ENCODE results near the gene TMEM239.

TMEM239 gene

DNA sequence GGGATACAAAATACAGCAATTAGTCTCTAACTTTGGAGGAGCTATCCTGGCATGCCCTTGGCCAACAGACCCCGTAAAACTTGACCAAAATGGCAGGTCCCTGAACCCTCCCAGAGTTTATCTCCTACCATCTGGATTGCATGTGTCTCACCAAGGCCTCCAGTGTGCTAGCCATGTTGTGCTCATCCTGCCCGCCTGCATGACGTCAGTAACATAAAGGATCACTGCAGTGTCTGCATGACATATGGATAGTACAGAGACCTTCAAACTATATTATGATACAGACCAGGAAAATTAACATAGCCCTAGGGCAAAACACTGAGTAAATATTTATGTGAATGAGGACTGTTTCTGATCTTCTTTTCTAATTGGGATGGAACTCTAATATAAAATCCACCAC, 41.0 kb upstream of the TMEM239 start:
- TF ChIP-seq YY1 (IDR thresholded peaks at IDR 0.05; ENCODE audit: low read depth) (no peak), CREB1 (IDR thresholded peaks at IDR 0.05; ENCODE audit: low read depth) (no peak), RAD21 (IDR thresholded peaks at IDR 0.05; ENCODE audit: low read depth) (no peak), TAF1 (IDR thresholded peaks at IDR 0.05; ENCODE audit: low read depth) (no peak), CEBPB (IDR thresholded peaks at IDR 0.05) (no peak)
- TF ChIP-seq, protein P1, sequence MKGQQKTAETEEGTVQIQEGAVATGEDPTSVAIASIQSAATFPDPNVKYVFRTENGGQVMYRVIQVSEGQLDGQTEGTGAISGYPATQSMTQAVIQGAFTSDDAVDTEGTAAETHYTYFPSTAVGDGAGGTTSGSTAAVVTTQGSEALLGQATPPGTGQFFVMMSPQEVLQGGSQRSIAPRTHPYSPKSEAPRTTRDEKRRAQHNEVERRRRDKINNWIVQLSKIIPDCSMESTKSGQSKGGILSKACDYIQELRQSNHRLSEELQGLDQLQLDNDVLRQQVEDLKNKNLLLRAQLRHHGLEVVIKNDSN (IDR thresholded peaks at IDR 0.05): no peak

DNA sequence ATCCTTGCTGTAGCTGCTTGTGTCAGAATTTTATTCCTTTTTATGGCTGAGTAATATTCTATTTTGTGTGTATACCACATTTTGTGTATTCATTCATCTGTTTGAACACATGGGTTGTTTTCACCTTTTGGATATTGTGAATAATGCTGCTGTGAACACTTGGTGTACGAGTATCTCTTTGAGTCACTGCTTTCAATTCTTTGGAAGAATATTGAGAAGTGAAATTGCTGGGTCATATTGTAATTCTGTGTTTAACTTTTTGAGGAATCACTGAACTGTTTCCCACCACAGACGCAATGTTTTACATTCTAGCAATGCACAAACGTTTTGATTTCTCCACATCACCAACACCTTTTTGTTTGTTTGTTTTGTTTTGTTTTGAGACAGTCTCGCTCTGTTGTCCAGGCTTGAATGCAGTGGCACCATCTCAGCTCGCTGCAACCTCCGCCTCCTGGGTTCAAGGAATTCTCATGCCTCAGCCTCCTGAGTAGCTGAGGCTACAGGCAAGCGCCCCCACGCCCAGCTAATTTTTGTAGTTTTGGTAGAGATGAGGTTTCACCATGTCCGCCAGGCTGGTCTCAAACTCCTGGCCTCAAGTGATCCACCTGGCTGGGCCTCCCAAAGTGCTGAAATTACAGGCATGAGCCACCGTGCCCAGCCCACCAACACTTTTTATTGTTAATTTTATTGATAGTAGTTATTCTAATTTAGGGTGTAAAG, 37.4 kb upstream of the TMEM239 start:
- TF ChIP-seq TCF12 (IDR thresholded peaks at IDR 0.05; ENCODE audit: low read depth) (no peak), CREB1 (IDR thresholded peaks at IDR 0.05; ENCODE audit: low read depth) (no peak), NFIC (IDR thresholded peaks at IDR 0.05) (no peak), FOXM1 (IDR thresholded peaks at IDR 0.05; ENCODE audit: borderline replicate concordance, low read depth) (no peak), YY1 (IDR thresholded peaks at IDR 0.05; ENCODE audit: low read depth) (no peak), ZBTB7A (IDR thresholded peaks at IDR 0.05; ENCODE audit: low read depth) (no peak), EGR1 (IDR thresholded peaks at IDR 0.05) (no peak), TAF1 (IDR thresholded peaks at IDR 0.05; ENCODE audit: low read depth) (no peak), RAD21 (IDR thresholded peaks at IDR 0.05; ENCODE audit: low read depth) (no peak), TEAD4 (IDR thresholded peaks at IDR 0.05) (no peak), EP300 (IDR thresholded peaks at IDR 0.05; ENCODE audit: borderline replicate concordance) (no peak), CEBPB (IDR thresholded peaks at IDR 0.05) (no peak)
- TF ChIP-seq, protein P2, sequence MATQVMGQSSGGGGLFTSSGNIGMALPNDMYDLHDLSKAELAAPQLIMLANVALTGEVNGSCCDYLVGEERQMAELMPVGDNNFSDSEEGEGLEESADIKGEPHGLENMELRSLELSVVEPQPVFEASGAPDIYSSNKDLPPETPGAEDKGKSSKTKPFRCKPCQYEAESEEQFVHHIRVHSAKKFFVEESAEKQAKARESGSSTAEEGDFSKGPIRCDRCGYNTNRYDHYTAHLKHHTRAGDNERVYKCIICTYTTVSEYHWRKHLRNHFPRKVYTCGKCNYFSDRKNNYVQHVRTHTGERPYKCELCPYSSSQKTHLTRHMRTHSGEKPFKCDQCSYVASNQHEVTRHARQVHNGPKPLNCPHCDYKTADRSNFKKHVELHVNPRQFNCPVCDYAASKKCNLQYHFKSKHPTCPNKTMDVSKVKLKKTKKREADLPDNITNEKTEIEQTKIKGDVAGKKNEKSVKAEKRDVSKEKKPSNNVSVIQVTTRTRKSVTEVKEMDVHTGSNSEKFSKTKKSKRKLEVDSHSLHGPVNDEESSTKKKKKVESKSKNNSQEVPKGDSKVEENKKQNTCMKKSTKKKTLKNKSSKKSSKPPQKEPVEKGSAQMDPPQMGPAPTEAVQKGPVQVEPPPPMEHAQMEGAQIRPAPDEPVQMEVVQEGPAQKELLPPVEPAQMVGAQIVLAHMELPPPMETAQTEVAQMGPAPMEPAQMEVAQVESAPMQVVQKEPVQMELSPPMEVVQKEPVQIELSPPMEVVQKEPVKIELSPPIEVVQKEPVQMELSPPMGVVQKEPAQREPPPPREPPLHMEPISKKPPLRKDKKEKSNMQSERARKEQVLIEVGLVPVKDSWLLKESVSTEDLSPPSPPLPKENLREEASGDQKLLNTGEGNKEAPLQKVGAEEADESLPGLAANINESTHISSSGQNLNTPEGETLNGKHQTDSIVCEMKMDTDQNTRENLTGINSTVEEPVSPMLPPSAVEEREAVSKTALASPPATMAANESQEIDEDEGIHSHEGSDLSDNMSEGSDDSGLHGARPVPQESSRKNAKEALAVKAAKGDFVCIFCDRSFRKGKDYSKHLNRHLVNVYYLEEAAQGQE (IDR thresholded peaks at IDR 0.05; ENCODE audit: low read depth): no peak
- TF ChIP-seq, protein P1 (IDR thresholded peaks at IDR 0.05): no peak
- TF ChIP-seq, protein P3, sequence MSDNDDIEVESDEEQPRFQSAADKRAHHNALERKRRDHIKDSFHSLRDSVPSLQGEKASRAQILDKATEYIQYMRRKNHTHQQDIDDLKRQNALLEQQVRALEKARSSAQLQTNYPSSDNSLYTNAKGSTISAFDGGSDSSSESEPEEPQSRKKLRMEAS (IDR thresholded peaks at IDR 0.05): no peak

DNA sequence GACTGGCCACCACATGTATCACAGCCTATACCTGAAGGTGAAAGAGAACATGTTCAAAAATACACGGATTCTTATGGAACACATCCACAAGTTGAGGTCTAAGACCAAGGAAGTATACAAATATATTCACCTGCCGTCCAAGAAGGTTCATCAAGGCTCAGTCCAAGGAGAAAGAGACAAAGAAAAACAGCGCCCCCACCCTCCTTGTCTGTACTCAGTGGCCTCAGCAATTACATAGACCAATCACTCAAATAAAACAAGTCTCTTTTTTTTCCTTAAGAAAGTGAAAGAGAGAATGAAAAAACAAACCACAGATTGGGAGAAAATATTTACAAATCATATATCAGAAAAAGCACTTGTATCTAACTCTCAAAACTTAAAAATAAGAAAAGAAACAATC, 35.2 kb upstream of the TMEM239 start:
- TF ChIP-seq CREB1 (IDR thresholded peaks at IDR 0.05; ENCODE audit: low read depth) (no peak), ZBTB7A (IDR thresholded peaks at IDR 0.05; ENCODE audit: low read depth) (no peak), YY1 (IDR thresholded peaks at IDR 0.05; ENCODE audit: low read depth) (no peak), RAD21 (IDR thresholded peaks at IDR 0.05; ENCODE audit: low read depth) (no peak; the same call in 1 of the 2 replicates), TAF1 (IDR thresholded peaks at IDR 0.05; ENCODE audit: low read depth) (no peak), NFIC (IDR thresholded peaks at IDR 0.05) (no peak), EP300 (IDR thresholded peaks at IDR 0.05; ENCODE audit: borderline replicate concordance) (no peak), CEBPB (IDR thresholded peaks at IDR 0.05) (no peak)
- TF ChIP-seq, protein P3 (IDR thresholded peaks at IDR 0.05): no peak

DNA sequence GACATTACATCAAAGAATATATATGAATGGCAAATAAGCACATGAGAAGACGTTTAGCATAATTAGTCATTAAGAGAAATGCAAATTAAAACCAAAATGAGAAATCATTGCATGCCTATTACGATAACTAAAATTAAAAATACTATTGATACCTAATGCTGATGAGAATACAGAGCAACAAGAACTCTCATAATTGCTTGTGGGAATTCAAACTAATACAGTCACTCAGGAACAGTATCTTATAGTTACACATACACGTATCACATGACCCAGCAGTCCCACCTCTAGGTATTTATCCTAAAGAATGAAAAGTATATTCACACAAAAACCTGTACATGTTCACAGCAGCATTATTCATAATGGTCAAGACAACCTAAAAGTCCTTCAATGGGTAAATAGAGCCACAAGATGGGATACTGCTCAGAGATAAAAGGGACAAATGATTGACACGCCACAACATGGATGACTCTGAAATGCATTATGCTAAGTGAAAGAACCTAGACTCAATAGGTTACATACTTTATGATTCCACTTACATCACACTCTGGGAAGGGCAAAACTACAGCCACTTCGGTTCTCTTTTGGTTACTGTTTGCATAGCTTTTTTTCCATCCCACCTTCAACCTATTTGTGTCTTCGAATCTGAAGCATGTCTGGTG, 32.1 kb upstream of the TMEM239 start:
- TF ChIP-seq TAF1 (IDR thresholded peaks at IDR 0.05; ENCODE audit: low read depth) (no peak), NFIC (IDR thresholded peaks at IDR 0.05) (no peak), ZBTB7A (IDR thresholded peaks at IDR 0.05; ENCODE audit: low read depth) (no peak), FOXM1 (IDR thresholded peaks at IDR 0.05; ENCODE audit: borderline replicate concordance, low read depth) (no peak), CREB1 (IDR thresholded peaks at IDR 0.05; ENCODE audit: low read depth) (no peak), TEAD4 (IDR thresholded peaks at IDR 0.05) (no peak), EP300 (IDR thresholded peaks at IDR 0.05; ENCODE audit: borderline replicate concordance) (no peak), CEBPB (IDR thresholded peaks at IDR 0.05) (no peak), YY1 (IDR thresholded peaks at IDR 0.05; ENCODE audit: low read depth) (no peak), EGR1 (IDR thresholded peaks at IDR 0.05) (no peak), TCF12 (IDR thresholded peaks at IDR 0.05; ENCODE audit: low read depth) (no peak)
- TF ChIP-seq, protein P3 (IDR thresholded peaks at IDR 0.05): no peak

DNA sequence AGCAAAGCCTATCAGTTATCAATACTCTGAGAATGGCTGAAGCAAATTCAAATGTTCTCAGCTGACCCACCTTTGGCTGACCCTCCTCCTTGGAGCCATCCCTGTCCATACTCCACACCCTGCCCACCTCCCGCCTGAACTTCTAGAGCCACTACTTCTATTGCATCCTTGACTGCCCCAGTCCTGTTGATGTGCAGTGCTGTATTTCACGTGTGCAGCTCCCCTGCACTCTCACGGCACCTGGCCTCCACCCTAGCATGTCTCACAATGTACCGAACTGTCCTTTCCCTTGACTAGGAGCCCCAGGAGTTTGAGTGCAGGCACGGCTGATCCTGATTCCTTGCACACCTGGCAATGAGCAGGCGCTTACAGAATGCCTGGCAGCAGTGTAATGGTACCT, 22.7 kb upstream of the TMEM239 start:
- TF ChIP-seq CREB1 (IDR thresholded peaks at IDR 0.05; ENCODE audit: low read depth): no peak
- TF ChIP-seq TAF1 (IDR thresholded peaks at IDR 0.05; ENCODE audit: low read depth): no peak
- no peak for TF ChIP-seq EP300 (IDR thresholded peaks at IDR 0.05; ENCODE audit: borderline replicate concordance)
- TF ChIP-seq NFIC (IDR thresholded peaks at IDR 0.05): no peak
- TF ChIP-seq, protein P3 (IDR thresholded peaks at IDR 0.05): no peak
- no peak for TF ChIP-seq FOXM1 (IDR thresholded peaks at IDR 0.05; ENCODE audit: borderline replicate concordance, low read depth)
- TF ChIP-seq ZBTB7A (IDR thresholded peaks at IDR 0.05; ENCODE audit: low read depth): no peak
- no peak for TF ChIP-seq TEAD4 (IDR thresholded peaks at IDR 0.05)
- TF ChIP-seq, protein P2 (IDR thresholded peaks at IDR 0.05; ENCODE audit: low read depth): no peak
- no peak for TF ChIP-seq RAD21 (IDR thresholded peaks at IDR 0.05; ENCODE audit: low read depth)

Data from Ishikawa (cell line).